AG10803 (cell line): ENCODE data around the gene EFNA1.

Source experiments
- DNase-seq: peaks from one replicate; pipeline ENCODE4 v3.0.0; 2010; ENCODE audit warnings: low read depth
- H3K4me3 ChIP-seq: 2 replicates; pipeline ENCODE4 v1.5.1; 2011; ENCODE audit warnings: mild to moderate bottlenecking, low read length, control low read depth
- CTCF ChIP-seq: conservative IDR thresholded peaks from 2 replicates; pipeline ENCODE4 v1.5.1; 2011; ENCODE audit warnings: mild to moderate bottlenecking, low read length, control low read depth, inconsistent platforms

EFNA1 gene

GRCh38 chr1:155125511-155125945 lies 2.1 kb upstream of the EFNA1 start:
- DNase-seq = no peak
- H3K4me3 ChIP-seq = no peak overlapping the region
- TF ChIP-seq CTCF = no peak

- TF ChIP-seq CTCF = no peak
- DNase-seq = peak; percentile 3
- 0 out of 2 replicates have a peak overlapping the region, but pooled peaks have one; percentile 17 for H3K4me3 ChIP-seq
Observed at GRCh38 chr1:155125946-155126555, 1.6 kb upstream of the EFNA1 start.

GRCh38 chr1:155126556-155127104 lies 1.0 kb upstream of the EFNA1 start:
- DNase-seq = peak; percentile 14
- no peak for TF ChIP-seq CTCF
- H3K4me3 ChIP-seq = peak overlapping the region; percentile 17; the same call in 1 of the 2 replicates

GRCh38 chr1:155127967-155128754 lies 485 bp downstream of the EFNA1 start:
- DNase-seq = no peak
- H3K4me3 ChIP-seq = peak overlapping the region; percentile 48
- TF ChIP-seq CTCF = no peak

- no peak overlapping the region for H3K4me3 ChIP-seq
- TF ChIP-seq CTCF = no peak
- DNase-seq = no peak
Observed at GRCh38 chr1:155128755-155129473, 1.2 kb downstream of the EFNA1 start.

GRCh38 chr1:155130272-155131006 lies 2.8 kb downstream of the EFNA1 start:
- no peak overlapping the region for H3K4me3 ChIP-seq
- TF ChIP-seq CTCF = no peak
- DNase-seq = no peak
